ENCODE data around the gene MARCHF2. TPM values are rescaled to one million over a fixed set of nuclear protein-coding genes. Genes with fewer than 3 reads are reported as not detected.

Gene MARCHF2
- total RNA-seq, 1 experiment from 2014 or later: 27.5 TPM

DNA sequence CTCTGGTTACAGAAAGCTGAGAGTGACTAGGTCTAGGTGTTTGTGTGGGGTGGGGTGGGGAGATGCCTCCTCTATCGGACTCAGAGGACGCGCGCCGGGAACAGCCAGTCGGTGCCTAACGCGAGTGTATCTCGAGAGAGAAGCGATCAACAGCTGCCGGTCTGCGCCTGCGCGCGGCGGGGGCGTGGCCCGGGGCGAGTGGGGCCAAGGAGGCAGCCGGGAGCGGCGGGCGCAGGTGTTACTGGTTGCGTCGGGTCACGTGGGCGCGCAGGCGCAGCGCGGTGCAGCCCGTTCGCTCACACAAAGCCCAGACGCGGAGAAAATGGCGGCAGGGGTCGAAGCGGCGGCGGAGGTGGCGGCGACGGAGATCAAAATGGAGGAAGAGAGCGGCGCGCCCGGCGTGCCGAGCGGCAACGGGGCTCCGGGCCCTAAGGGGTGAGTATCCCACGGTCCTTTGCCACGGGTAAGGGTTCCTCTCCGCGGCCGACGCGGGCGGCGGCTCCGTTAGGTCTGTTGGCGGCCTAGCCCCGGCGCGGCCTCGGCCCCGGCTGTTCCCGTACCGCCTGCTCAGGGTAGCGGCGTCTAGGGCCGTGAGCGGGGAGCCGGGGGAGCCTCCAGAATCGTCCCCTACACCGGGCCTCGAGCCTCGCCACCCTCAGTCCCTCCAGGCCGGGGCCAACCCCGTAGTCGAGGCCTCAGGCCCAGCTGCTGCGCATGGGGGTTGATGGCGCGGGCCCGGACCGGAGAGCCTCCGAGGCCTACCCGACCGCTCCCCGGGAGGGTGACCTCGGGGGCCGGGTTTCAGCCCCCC lies 31.8 kb downstream of the MARCHF2 start, which contains the start of gene HNRNPM:
Gene HNRNPM (plus strand): TSS at position 299 of the 811 bp plus-strand sequence. CDS start 24 bp downstream, at position 323.
- H3K9me3 ChIP-seq (ENCODE audit: control insufficient read depth, low read depth, low read length): no peaks in the 10 kb centered on the region
- Mint-ChIP-seq H3K4me3 (peak within 1 kb of the TSS; percentile 96 to 99), H3K27me3 (ENCODE audit: low read depth) (no peaks in the 10 kb centered on the region; the same call in 1 of the 2 replicates), H3K36me3 (ENCODE audit: insufficient read depth in 1 of 3, low read depth in 3 of 3) (peaks cover 21 to 30% (median 28%) of the 10 kb centered on the region in 3 experiments), H3K9me3 (0 out of 5 replicates have a peak, but pooled peaks cover 0 to 3% of the 10 kb centered on the region in 2 experiments), H3K27ac (peak within 1 kb of the TSS; percentile 96 to 99 (median 99)), H3K4me1 (peaks cover 46 to 55% of the 10 kb centered on the region in 2 experiments)
- H3K27me3 ChIP-seq (ENCODE audit: insufficient read depth, low read length): no peaks in the 10 kb centered on the region
- no peak within 1 kb of the TSS for H4K5ac ChIP-seq (ENCODE audit: insufficient read length, low read depth, low read length)
- no peak within 1 kb of the TSS for H2BK20ac ChIP-seq (ENCODE audit: low read depth, low read length, poor library complexity, severe bottlenecking)
- DNase-seq: peak; percentile 99
- peak within 1 kb of the TSS; percentile 96 for H3K18ac ChIP-seq (ENCODE audit: insufficient read length, low read depth, low read length)
- peak within 1 kb of the TSS; percentile 98 for H4K91ac ChIP-seq (ENCODE audit: insufficient read length, low read depth, low read length)
- peak within 1 kb of the TSS; percentile 95 for H3K9ac ChIP-seq (ENCODE audit: extremely low read depth, insufficient read length, low read length)
- TF ChIP-seq, protein P1, sequence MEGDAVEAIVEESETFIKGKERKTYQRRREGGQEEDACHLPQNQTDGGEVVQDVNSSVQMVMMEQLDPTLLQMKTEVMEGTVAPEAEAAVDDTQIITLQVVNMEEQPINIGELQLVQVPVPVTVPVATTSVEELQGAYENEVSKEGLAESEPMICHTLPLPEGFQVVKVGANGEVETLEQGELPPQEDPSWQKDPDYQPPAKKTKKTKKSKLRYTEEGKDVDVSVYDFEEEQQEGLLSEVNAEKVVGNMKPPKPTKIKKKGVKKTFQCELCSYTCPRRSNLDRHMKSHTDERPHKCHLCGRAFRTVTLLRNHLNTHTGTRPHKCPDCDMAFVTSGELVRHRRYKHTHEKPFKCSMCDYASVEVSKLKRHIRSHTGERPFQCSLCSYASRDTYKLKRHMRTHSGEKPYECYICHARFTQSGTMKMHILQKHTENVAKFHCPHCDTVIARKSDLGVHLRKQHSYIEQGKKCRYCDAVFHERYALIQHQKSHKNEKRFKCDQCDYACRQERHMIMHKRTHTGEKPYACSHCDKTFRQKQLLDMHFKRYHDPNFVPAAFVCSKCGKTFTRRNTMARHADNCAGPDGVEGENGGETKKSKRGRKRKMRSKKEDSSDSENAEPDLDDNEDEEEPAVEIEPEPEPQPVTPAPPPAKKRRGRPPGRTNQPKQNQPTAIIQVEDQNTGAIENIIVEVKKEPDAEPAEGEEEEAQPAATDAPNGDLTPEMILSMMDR (conservative IDR thresholded peaks at IDR 0.05): no peak
- H3K4me1 ChIP-seq (ENCODE audit: insufficient read depth, low read length): peaks cover 8% of the 10 kb centered on the region
- no peak within 1 kb of the TSS for H2BK15ac ChIP-seq (ENCODE audit: low read depth, low read length)
- WGBS (ENCODE audit: extremely low coverage, insufficient read length, low lambda C conversion rate): no CpG with 5 or more reads among the region's 93 CpGs
- no peak within 1 kb of the TSS for H3K23ac ChIP-seq (ENCODE audit: insufficient read length, low read depth, low read length)
- H3K79me2 ChIP-seq (ENCODE audit: insufficient read depth, low read length): peaks cover 45% of the 10 kb centered on the region
- H3K14ac ChIP-seq (ENCODE audit: insufficient read depth, low read length): peak within 1 kb of the TSS; percentile 98
- no peak within 1 kb of the TSS for H2BK12ac ChIP-seq (ENCODE audit: insufficient read length, low read depth, low read length)
- H2BK5ac ChIP-seq (ENCODE audit: insufficient read length, low read length): peak within 1 kb of the TSS; percentile 18
- H3K79me1 ChIP-seq (ENCODE audit: insufficient read depth, low read depth, low read length, poor library complexity, severe bottlenecking): no peaks in the 10 kb centered on the region
- H3K4ac ChIP-seq (ENCODE audit: low read depth, low read length): peak within 1 kb of the TSS; percentile 94
- peak within 1 kb of the TSS; percentile 29 for H3K27ac ChIP-seq (ENCODE audit: insufficient read length, low read depth, low read length)
- H3T11ph ChIP-seq (ENCODE audit: low read length): no peak within 1 kb of the TSS
- no peak within 1 kb of the TSS for H3K56ac ChIP-seq (ENCODE audit: insufficient read length, low read depth, low read length)
- H4K20me1 ChIP-seq (ENCODE audit: control insufficient read depth, insufficient read depth, insufficient read length): peaks cover under 1% of the 10 kb centered on the region
- no peaks in the 10 kb centered on the region for H3K23me2 ChIP-seq (ENCODE audit: insufficient read length, low read depth, low read length, poor library complexity, severe bottlenecking)
- peak within 1 kb of the TSS; percentile 85 for H2BK120ac ChIP-seq (ENCODE audit: low read depth, low read length, poor library complexity, severe bottlenecking)
- H2AK5ac ChIP-seq (ENCODE audit: insufficient read length, low read length): no peak within 1 kb of the TSS
- no peak within 1 kb of the TSS for H4K8ac ChIP-seq (replicated peaks; ENCODE audit: insufficient read length, low read depth, low read length)
- H2AFZ ChIP-seq (ENCODE audit: low read length): no peak within 1 kb of the TSS
- H3K4me2 ChIP-seq (ENCODE audit: insufficient read depth, insufficient read length, low read length): peak within 1 kb of the TSS; percentile 76

Data from H9 (cell line).